Endothelial cell (in vitro differentiated cells): ENCODE results near the gene ZNF787. TPM values are rescaled to one million over a fixed set of nuclear protein-coding genes. Genes with fewer than 3 reads are reported as not detected.

Source experiments
- total RNA-seq: library from RNA; stranded (reverse); fragmentation: NEBNext Ultra II Directional; extraction: Animal tissue kit (Norgen Biotek cat#: 25700); gene quantifications from one replicate; pipeline ENCODE4 v1.2.1, GENCODE V29; 2021; ENCODE audit not compliant: unreplicated experiment

The ZNF787 gene
- total RNA-seq, 1 donor from 2014 or later = 31.2 TPM

Other genes starting within 250 kb of the ZNF787 start
- not detected for gene NLRP13, start 189.0 kb downstream of the ZNF787 start, total RNA-seq
- not detected for gene NLRP8, start 173.5 kb downstream of the ZNF787 start, total RNA-seq
- not detected for gene NLRP5, start 134.5 kb downstream of the ZNF787 start, total RNA-seq
- 40.8 TPM for gene ZNF444, start 20.0 kb upstream of the ZNF787 start, total RNA-seq
- not detected for gene GALP, start 54.7 kb upstream of the ZNF787 start, total RNA-seq
- not detected for gene ZSCAN5B, start 76.5 kb upstream of the ZNF787 start, total RNA-seq
- gene ZSCAN5C, start 81.0 kb upstream of the ZNF787 start, total RNA-seq = not detected
- not detected for gene EDDM13, start 151.5 kb upstream of the ZNF787 start, total RNA-seq
- 10.4 TPM for gene ZSCAN5A, start 193.5 kb upstream of the ZNF787 start, total RNA-seq